ENCODE results near the gene ECHS1.
"Not testable (repeated sequence)": the region's sequence is repeated elsewhere in the genome, so short reads cannot be mapped to it uniquely, and the experiment has no call there.

ECHS1 gene

DNA sequence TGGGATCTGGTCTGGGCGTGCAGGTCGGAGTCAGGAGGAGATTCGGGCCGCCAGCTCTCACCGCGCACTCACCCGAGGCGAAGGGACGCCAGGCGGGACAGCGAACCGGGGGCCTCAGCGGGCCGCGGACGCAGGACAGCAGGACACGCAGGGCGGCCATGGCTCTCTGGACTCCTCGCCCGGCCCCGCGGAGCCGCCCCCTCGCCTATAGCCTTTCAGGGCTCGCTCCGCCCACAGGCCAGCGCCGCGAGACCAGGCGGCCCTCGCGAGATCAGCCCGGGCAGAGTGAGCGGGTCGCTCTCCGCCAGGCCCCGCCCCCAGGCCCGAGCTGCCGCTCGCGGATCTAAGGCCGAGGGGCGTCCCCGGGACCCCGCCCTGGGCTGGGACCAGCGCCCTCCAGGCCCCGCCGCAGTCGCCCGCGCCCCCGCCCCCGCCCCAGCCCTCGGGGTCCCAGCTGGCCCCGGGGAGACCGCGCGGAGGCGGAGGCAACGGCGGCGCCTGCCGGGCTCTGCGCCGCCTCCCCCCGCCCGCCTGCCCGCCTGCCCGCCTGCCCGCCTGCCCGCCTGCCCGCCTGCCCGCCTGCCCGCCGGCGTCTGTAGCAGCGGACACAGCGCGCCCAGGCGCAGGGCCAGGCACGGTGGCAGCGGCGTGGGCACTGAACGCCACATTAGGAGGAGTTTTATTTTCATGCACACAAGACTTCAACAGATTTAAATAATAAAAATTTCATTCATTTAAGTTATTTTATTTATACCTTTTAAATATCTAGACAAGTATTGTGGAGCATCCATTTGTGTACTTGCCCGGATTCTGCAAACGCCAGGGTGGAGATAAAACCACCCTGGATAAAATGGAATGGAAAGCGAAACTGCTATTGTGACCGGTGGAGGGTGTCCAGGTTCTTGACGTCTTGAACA lies at the start of gene ECHS1:
Gene ECHS1 (minus strand): TSS at position 181 of the 917 bp plus-strand sequence. CDS start 21 bp downstream, at position 160.
- no peak for DNase-seq

DNA sequence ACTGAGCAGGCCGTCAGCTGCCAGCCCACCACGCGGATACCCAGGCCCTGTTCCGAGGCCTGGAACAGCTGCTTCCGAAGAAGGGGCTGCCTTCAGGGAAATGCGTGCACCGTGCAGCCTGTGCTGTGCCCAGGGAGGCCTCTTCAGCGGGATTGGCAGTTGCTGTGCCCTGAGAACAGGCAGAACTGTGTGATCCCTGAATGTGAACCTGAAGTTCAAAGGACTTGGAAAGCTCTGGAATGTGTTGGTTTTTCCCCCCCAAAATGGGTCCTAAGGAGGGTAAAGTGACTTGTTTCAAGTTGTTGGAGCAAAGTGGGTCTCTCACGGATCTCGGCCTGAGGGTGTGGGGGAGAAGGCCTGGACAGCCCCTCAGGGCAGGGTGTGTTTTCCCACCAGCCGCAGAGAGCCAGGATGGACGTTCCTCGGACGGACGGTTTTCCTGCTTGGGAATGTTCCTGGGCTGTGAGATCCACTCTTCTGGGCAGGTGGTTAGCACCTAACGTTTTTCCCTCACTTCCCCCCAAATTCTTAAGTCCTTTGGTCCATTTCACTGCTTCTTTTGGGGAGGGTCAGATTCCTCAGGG lies 49.2 kb upstream of the ECHS1 start:
- DNase-seq: no peak

DNA sequence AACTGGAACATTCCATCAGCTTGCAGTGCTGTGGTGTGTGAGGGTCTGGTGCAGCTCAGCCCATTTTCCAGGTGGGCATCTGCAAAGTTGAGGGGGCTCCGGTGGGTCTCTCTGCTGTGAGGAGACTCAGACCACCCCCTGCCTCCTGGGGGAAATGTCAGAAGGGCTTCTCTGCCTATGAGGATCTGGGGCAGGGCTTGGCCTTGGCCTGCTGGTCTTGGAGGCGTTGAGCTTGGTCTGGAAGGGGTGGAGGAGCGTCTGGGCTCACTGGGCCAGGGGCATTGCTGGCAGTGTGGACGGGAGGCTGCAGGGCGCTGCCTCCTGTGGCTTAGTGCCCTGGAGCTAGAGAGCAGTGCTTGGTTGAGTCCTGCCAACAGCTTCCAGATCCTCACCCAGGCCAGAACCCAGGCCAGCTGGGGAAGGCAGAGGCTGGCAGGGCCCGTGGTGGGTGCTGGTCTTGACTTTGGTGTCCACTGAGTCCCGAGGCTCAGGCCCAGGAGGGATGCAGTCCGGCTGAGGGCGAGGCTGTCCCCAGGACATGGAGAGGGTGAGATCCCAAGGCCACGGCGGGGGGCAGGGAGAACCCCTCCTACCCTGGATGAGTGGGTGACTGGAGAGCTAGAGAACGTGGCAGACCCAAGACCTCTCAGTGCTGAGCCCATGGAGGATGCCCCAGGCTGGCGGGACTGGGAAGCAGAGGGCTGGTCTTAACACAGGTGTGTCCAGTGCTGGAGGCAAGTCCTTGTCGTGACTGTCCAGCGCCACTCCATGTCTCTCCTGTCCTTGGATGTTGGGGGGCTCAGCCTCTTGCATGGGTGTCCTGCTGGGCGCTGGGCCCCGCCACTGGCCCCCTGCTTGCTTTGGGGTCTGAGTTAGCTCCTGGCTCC lies 48.4 kb upstream of the ECHS1 start:
- DNase-seq: no peak

DNA sequence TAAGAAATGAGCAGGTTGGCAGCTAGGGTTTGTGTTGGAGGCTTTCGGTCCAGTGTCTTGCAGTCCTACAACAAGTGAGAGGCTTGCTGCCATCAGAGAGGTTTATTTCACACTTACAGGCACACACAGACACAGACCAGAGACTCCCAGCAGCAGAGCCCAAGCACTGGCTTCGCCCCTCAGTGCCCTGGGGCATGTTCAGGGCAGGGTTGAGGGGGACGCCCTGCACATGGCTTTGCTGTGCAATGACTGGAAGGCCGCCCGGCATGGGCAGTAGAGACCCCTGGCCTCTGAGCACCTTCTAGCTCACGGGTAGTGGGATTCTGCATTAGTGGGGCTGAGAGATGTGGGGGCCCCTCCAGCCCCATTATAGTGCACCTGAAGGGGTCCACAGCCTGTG lies 47.4 kb upstream of the ECHS1 start:
- DNase-seq: no peak

DNA sequence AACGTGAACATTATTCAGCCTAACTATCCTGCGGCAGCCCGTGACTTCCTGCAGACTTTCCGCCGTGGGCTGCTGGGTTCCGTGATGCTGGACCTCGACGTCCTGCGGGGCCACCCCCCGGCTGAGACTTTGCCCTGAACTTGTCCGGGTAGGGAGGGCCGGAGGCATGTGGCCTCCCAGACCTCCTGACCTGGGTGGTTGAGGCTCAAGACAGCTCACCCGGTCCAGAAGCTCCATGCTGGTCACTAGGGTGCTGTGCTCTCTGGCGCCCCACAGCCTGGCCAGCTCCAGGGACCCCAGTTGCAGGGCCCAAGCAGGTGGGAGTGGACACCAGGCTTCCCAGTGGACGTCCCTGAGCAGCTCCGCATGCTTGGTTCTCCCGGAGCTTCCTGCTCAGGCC lies 46.9 kb upstream of the ECHS1 start:
- DNase-seq: no peak

DNA sequence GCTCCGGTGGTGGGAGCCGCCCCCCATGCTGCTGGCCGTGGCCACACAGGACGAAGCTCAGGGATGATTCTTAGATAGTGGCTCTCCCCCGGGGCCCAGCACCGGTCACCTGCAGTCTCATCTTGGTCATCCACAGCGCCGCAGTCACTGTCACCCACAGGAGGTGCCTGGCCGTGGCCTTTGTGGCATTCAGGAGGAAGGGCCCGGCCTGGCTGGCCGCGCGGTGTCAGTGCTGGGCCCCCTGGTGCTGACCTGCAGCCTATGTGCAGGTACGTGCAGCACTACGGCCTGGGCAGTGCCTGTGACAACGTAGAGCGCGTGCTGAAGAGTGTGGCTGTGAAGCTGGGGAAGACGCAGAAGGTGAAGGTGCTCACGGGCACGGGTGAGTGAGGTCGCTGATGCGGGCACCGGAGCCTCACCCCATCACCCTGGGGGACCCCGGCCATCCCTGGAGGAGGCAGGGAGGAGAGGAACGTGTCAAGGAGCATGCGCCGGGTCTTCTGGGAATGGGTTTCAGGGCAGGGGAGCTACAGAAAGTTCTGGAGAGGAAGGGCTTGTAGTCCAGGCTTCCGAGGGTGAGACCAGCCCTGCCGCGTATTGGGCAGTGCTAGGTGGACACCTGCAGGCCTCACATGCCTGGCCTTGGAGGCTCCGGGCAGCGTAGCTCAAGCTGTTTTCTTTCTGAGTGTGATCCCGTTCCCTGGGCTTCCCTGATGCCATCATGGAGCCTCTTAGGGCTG lies 46.2 kb upstream of the ECHS1 start:
- no peak for DNase-seq

DNA sequence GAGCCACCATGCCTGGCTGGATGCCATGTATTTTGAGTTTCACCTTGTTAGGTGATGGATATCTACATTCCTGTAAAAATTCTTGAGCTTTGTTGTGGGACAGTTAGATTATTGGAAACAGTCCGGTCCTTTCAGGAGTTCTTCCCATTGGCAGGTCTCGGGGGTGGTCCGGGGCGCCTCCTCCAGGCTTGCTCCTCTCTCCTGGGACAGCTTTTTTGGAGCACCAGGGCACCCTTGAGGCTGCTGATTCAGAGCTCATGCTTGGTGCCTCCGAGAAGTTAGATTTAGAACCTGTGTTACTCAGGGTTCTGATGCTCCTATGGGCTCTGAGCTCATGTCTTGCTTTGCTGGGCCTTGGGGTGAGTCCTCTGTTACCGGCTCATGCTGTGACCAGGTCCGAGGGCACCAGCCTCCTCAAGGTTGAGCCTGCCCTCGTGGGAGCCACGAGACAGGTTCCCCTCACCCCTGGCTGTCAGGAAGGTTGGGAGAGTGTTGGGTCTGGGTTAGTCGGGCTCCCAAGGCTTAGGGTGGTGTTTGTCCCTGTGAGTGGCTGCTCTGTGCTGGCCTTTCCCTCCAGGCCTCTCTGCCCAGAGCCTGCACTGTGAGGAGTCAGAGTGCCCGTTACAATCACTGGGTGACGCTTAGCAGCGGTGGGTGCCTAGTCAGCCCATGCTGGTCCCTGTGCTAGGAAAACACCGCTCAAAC lies 45.3 kb upstream of the ECHS1 start:
- no peak for DNase-seq

DNA sequence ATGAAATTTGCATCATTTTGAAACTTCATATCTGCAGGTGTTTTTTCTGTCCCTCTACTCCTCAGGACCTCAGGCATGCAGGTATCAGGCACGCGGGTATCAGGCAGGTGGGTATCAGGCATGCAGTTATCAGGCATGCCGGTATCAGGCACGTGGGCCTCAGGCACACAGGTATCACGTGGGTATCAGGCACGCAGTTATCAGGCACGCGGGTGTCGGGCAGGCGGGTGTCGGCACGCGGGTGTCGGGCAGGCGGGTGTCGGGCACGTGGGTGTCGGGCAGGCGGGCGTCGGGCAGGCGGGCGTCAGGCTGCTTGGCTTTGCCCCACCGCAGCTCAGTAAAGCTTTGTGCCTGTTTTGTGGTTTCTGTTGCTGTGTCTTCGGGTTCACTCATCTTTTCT lies 42.6 kb upstream of the ECHS1 start:
- no peak for DNase-seq

DNA sequence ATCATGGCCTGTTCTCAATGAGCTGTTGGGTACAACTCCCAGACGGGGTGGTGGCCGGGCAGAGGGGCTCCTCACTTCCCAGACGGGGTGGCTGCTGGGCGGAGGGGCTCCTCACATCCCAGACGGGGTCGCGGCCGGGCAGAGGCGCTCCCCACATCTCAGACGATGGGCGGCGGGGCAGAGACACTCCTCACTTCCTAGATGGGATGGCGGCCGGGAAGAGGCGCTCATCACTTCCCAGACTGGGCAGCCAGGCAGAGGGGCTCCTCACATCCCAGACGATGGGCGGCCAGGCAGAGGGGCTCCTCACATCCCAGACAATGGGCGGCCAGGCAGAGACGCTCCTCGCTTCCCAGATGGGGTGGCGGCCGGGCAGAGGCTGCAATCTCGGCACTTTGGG lies 41.2 kb upstream of the ECHS1 start:
- not testable (repeated sequence) for DNase-seq

DNA sequence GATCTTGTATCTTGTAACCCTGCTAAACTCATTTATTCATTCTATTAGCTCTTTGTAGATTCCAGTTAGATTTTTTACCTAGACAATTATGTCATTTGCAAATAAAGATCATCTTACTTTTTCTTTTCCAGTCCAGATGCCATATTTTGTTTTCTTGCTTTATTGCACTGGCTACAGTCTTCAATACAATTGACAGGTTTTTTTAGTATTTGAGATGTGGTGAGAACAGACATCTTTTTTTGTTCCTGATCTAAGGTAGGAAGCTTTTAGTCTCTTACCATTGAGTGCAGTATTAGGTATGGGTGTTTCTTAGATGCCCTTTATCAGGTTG lies 39.2 kb upstream of the ECHS1 start:
- DNase-seq: no peak

DNA sequence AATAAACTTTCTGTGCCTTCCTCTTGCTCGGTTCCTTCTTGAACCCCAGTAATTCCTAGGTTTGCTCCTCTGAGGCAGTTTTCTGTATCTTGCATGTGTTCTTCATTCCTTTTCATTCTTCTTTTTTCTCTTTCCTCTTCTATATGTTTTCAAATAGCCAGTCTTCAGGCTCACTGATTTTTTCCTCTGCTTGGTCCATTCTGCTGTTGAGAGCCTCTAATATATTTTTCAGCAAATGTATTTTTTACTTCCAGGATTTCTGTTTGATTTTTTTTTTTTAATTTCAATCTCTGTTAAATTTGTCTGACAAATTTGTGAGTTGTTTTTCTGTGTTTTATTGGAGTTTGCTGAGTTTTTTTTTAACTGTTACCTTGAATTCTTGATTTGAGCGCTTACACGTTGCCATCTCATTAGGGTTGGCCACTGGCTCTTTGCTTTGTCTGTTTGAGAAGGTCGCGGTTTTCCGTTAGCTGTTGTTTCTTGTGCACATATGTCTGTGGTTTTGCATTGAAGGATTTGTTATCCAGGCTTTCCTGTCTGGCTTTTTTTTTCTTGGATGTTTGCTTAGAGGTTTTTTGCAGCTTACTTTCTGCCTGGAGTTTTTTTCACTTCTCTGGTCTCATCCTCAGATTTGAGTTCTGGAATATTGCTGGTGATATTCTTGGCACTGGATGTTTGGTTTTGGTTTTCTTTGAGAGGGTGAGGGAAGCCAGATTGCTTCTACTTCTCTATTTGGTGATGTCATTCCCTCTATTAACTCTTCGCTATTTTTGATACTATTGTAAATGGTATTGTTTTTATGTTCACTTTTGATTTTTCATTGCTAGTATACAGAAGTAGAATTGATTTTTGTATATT lies 38.6 kb upstream of the ECHS1 start:
- DNase-seq: no peak

DNA sequence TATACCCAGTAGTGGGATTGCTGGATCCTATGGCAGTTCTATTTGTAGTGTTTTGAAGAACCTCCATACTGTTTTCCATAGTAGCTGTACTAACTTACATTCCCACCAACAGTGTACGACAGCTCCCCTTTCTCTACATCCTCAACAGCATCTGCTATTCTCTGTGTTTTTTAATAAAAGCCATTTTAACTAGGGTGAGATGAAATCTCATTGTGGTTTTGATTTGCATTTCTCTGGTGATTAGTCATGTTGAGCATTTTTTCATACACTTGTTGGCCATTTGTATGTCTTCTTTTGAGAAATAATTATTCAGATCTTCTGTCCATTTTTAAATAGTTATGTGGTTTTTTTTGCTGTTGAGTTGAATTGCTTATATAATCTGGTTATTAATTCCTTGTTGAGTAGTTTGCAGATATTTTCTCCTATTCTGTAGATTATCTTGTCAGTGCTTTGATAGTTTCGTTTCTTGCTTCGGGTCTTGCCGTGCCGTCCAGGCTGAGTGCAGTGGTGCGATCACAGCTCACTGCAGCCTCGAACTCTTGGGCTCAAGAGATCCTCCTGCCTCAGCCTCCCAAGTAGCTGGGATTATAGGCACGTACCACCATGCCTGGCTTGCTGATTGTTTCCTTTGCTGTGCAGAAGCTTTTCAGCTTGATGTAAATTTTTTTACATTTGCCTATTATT lies 32.8 kb upstream of the ECHS1 start:
- DNase-seq: no peak

DNA sequence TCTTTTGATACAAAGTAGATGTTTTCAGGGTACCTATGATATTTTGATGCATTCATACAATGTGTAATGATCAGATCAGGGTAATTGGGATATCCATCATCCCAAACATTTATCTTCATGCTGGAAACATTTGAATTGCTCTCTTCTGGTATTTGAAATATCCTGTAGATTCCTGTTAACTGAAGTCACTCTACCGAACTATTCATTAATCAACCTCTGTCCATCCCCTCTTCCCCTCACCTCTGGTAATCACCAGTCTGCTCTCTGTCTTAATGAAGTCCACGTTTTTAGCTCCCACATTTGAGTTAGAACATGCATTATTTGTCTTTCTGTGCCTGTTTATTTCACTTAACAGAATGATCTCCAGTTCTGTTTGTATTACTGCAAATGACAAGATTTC lies 32.1 kb upstream of the ECHS1 start:
- DNase-seq: no peak

DNA sequence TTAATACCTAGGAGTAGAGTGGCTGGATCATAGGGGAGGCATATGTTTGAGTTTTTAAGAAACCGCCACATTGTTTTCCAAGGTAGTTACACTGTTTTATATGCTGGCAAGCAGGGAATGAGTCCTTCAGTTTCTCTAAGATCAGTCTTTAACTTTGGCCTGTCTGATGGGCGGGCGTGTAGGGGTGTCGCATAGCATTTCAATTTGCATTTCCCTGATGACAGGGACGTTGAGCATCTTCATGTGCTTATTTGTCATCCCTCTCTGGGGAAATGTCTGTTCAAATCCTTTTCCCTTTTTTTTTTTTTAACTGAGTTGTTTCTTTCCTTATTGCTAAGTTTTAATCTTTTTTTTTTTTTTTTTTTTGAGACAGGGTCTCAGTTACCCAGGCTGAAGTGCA lies 30.6 kb upstream of the ECHS1 start:
- DNase-seq: no peak

DNA sequence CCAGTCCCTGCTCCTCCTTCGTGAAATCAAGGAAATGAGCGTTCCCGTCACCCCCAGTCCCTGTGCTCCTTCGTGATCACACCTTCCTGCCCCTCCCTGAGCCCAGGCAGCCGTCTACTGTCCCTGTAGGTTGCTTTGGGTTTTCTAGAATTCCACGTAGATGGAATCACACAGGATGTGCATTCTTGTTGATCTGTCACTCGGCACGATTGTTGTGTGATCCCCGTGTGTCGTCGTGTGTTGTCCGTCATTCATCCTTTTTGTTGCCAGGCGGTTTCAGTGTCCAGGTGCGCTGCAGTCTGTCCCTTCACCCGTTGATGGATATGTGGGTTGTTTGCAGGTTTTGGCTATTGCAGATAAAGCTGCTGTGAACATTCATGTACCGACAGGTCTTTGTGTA lies 30.2 kb upstream of the ECHS1 start:
- no peak for DNase-seq

DNA sequence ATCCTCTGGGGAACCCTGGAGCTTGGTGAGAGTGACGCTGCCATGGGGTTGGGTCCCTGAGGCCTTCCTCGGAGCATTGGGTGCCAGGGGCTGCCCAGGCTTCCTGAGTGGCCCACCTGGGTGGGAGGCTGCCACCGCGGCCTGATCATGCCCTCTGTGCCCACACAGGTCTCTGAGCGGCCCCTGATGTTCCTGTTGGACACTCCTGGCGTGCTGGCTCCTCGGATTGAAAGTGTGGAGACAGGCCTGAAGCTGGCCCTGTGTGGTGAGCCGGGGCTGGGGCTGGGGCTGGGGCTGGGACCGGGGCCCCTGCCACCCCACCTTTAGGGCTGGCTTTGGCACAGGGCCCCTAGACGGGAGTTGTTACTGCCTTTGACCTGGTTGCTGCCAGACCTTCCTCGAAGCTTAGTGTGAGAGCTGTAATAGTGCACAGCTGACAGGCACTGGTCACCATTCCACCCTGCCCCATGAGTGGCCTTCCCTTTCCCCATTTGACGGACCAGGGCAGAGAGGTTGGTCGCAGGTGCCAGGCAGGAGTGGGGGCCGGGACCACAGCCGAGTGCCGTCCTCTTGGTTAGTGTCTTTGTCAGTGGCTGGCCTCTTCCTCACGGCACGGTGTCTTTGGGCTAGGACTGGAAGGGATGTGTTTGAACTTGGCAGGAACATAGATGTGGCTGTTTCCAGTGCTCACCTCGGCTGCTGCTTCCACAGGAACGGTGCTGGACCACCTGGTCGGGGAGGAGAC lies 29.0 kb upstream of the ECHS1 start:
- DNase-seq: no peak

DNA sequence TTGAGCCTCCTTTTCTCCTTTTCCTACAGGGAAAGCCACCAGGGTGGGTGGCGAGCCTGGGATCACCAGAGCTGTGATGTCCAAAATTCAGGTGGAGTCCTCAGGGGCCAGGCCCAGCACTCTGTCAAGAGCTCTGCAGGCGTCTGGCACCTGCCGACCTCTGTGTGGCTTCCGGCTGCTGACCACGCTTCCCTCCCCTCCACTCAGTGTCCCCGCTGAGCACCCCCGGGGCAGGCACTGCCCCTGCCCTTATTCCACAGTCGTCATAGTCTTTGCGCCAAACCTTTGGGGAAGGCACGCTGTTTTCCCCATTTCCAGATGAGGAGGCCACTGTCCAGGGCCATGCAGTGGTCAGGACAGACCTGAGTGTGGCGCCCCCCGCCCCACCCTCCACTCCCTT lies 28.3 kb upstream of the ECHS1 start:
- no peak for DNase-seq

DNA sequence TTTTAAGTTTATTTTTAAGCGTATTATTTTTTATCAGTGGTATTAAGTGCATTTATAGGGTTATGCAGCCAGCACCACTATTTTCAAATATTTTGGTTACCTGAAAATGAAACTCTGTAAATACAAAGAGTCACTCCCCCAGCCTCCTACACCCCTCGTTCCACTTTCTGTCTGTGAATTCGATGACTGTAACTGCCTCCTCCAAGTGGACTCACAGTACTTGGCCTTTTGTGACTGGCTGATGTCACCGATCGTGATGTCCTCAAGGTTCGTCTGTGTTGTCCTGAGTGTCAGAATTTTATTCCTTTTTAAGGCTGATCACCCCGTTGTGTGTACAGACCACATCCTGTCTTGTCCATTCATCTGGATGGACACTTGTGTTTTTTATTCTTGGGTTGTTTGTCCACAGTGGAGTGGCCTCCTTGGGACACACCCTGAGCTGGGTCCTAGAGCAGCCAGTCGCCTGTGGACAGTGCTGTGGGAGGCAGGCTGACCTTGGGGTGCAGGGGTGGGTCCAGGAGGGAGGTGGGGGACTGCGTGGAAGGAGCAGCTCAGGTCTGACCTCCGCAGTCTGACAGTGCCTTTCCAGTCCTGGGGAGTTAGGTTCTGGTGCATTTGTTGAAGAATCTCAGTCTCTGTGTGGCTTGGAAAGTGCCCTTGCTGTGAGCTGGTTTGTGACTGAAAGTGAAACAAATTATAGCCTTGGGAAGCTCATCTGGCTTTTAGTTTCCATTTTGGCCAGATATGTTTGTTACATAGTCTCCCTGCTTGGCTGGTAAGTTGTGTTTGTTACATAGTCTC lies 27.7 kb upstream of the ECHS1 start:
- no peak for DNase-seq

DNA sequence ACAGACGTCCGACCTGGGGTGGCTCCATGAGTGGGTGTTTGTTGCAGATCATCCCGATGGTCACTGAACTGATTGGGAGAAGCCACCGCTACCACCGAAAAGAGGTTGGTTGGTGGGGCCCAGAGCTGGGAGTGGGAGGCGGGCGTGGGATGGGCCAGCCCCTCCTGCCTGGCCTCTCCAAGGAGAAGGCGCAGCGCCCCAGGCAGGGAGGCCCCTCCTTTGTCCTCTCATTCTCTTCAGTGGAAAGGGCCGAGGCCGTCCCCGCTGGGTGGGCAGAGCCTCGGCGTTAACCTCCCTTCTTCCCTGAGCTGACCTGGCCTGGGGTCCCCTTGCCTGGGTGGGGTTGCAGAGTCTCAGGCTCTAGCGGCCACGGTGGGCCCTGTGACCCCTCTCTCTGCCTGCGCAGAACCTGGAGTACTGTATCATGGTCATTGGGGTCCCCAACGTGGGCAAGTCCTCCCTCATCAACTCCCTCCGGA lies 26.0 kb upstream of the ECHS1 start:
- no peak for DNase-seq

All from cortex of kidney (tissue), 1 donor.